H1 (cell line): ENCODE data around the gene ARL5C. TPM values are rescaled to one million over a fixed set of nuclear protein-coding genes. Genes with fewer than 3 reads are reported as not detected.

Experiments
- CHD7 ChIP-seq: fragments of 300-600 bp; sonication (generic); IDR thresholded peaks from 2 replicates; pipeline ENCODE4 v1.7.1; 2012; ENCODE audit warnings: low read length, moderate library complexity, mild to moderate bottlenecking, inconsistent platforms; ENCODE audit not compliant: insufficient replicate concordance
- CTBP2 ChIP-seq: IDR thresholded peaks from 2 replicates; pipeline ENCODE4 v1.7.0; 2011; ENCODE audit warnings: borderline replicate concordance, mild to moderate bottlenecking, moderate library complexity, mixed read lengths, low read length; ENCODE audit not compliant: insufficient read depth, insufficient read length
- E2F6 ChIP-seq: IDR thresholded peaks from 2 replicates; pipeline ENCODE4 v1.6.1; 2012; ENCODE audit warnings: inconsistent platforms
- EZH2 ChIP-seq: fragments of 200-600 bp; sonication (generic); IDR thresholded peaks from 2 replicates; pipeline ENCODE4 v1.7.1; 2012; ENCODE audit warnings: low read depth, mild to moderate bottlenecking, moderate library complexity, low read length, inconsistent platforms; ENCODE audit not compliant: severe bottlenecking
- HDAC2 ChIP-seq, 2 experiments: fragments of 300-600 bp in 1 of 2; sonication (generic) in 1 of 2; IDR thresholded peaks; 2 replicates each; pipeline ENCODE4 v1.6.1; 2011 to 2012; ENCODE audit warnings: low read depth in 2 of 2, low read length in 2 of 2, mild to moderate bottlenecking in 2 of 2, moderate library complexity in 2 of 2, borderline replicate concordance in 1 of 2, inconsistent platforms in 1 of 2
- MAFK ChIP-seq: IDR thresholded peaks from 2 replicates; pipeline ENCODE4 v1.6.1; 2012; ENCODE audit warnings: low read depth, mild to moderate bottlenecking, improper control_type of control experiment, low read length
- NRF1 ChIP-seq: IDR thresholded peaks from 2 replicates; pipeline ENCODE4 v1.6.1; 2011; ENCODE audit warnings: mild to moderate bottlenecking, low read depth, low read length, improper control_type of control experiment
- POLR2AphosphoS5 ChIP-seq: IDR thresholded peaks from 2 replicates; pipeline ENCODE4 v1.6.1; 2011; ENCODE audit warnings: low read depth, low read length
- RBBP5 ChIP-seq: IDR thresholded peaks from 2 replicates; pipeline ENCODE4 v1.7.1; 2012; ENCODE audit warnings: low read depth, mild to moderate bottlenecking, inconsistent platforms, low read length, moderate library complexity, borderline replicate concordance
- TCF12 ChIP-seq: IDR thresholded peaks from 2 replicates; pipeline ENCODE4 v1.6.1; 2011; ENCODE audit warnings: low read depth, mild to moderate bottlenecking, low read length
- YY1 ChIP-seq: IDR thresholded peaks from 2 replicates; pipeline ENCODE4 v1.6.1; 2011; ENCODE audit warnings: low read depth, mild to moderate bottlenecking, low read length
- polyA plus RNA-seq, 7 experiments: library from polyadenylated mRNA; depleted of rRNA in 3 of 7; stranded (reverse) in 5 of 7; unstranded in 2 of 7; fragments of >200 nt in 5 of 7; fragments of 200-250 nt in 2 of 7; gene quantifications; 1 replicate in 5 of 7; 2 replicates in 1 of 7; 4 replicates in 1 of 7; pipeline versions ENCODE4 v1.2.1 to v1.2.3, GENCODE V29; 2011 to 2013; ENCODE audit warnings: missing spikeins in 2 of 7, mixed read lengths in 2 of 7
- total RNA-seq: library from RNA; stranded (reverse); fragmentation: NEBNext Ultra II Directional; extraction: Animal tissue kit (Norgen Biotek cat#: 25700); gene quantifications from 2 replicates; pipeline ENCODE4 v1.2.1, GENCODE V29; 2021

Gene ARL5C
- total and polyA plus RNA-seq, 2 of the 8 experiments (the other 6 are each of a cell fraction or from before 2014, with no cell fraction given): not detected

GRCh38 chr17:39145143-39145542 is 20.8 kb downstream of the ARL5C start (continued):
- no peak for TF ChIP-seq CHD7
- TF ChIP-seq E2F6: no peak
- no peak for TF ChIP-seq NRF1
- TF ChIP-seq MAFK: no peak
- TF ChIP-seq TCF12: no peak
- TF ChIP-seq HDAC2 (IDR thresholded peaks at IDR 0.05; ENCODE audit: borderline replicate concordance in 1 of 2, low read depth in 2 of 2, low read length in 2 of 2): no peak
- TF ChIP-seq CTBP2: no peak
- TF ChIP-seq EZH2: no peak
- TF ChIP-seq RBBP5: no peak
- no peak for TF ChIP-seq POLR2AphosphoS5
- TF ChIP-seq YY1: no peak
